ENCODE data around the gene PGAP3.

The PGAP3 gene

DNA sequence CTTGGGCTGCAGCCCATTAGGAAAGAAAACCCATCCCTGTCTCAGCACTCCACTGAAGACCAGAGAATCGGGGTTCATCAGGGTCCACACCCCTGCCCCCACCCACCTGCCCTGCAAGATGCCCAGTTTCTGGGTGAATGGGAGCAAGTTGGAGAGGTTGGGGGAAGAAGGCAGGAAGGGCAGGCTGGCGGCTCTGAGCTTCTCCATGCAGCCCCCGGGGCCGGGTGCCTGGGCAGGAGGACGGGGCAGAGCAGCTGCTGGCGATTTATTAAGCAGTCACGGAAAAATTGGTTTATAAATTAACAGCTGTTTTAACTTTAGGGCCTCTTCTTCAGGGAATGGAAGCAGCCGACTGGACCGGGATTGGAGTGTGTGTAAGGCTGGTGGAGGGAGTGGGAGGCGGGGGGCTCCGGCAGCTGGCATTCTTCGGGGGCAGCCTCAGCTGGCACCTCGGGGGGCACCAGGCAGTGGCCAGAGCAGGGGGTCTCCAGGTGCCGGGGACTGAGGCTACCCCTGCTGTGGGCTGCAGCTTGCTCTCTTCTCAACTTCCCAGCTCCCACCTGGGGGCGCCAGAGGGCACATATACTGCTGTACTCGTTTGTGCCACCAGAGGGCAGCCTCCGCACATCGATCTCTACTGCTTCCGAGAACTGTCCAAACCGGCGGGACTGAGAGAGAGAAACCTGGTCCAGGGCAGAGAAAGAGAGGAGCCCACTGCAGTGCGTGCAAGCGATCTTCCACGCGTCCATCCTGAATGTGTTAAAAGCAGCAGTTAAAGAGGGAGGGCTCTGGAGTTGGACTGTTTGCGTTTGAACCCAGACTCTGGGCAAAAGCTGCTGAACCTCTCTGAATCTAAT lies 66.1 kb downstream of the PGAP3 start:
- Histone ChIP-seq H3K4me3 (ENCODE audit: low read length in 2 of 2) (peak overlapping the region in 1 of 2 donors; percentile 51), H3K9ac (ENCODE audit: low read depth in 1 of 2, low read length in 2 of 2) (no peak overlapping the region), H3K9me3 (ENCODE audit: control insufficient read depth in 2 of 2, low read length in 2 of 2) (no peaks in the 10 kb centered on the region), H3K4me1 (ENCODE audit: control insufficient read depth in 2 of 2, insufficient read depth in 2 of 2, low read length in 2 of 2) (peaks cover 39 to 49% of the 10 kb centered on the region in 2 donors), H3K36me3 (ENCODE audit: control insufficient read depth in 2 of 2, insufficient read depth in 2 of 2, low read length in 2 of 2) (no peaks in the 10 kb centered on the region), H3K27ac (ENCODE audit: low read depth in 2 of 2, low read length in 2 of 2) (no peak overlapping the region), H3K27me3 (ENCODE audit: control insufficient read depth in 2 of 2, insufficient read depth in 2 of 2, low read length in 2 of 2) (peaks cover under 1 to 8% of the 10 kb centered on the region in 2 donors)

All from mucosa of rectum (tissue), 2 donors.